Memory B cell (primary cell): ENCODE measurements around the gene GPC6.
"Not testable (repeated sequence)": the region's sequence is repeated elsewhere in the genome, so short reads cannot be mapped to it uniquely, and the experiment has no call there.

Experiments used
- ATAC-seq: fragments of 150-1000 bp; cut with Tn5 transposase; 2 replicates; pipeline ENCODE4 v1.10.0; 2021; ENCODE audit warnings: low read depth, mild to moderate bottlenecking, moderate library complexity
- DNase-seq, 2 donors: peaks; one replicate each; pipeline ENCODE4 v3.0.0; 2022; ENCODE audit warnings: low spot score in 2 of 2
- H3K27ac Mint-ChIP-seq: one replicate; pipeline ENCODE4 v1.8.0; 2022; ENCODE audit warnings: mild to moderate bottlenecking, moderate library complexity, mixed read lengths
- H3K27me3 Mint-ChIP-seq: one replicate; pipeline ENCODE4 v1.8.0; 2022; ENCODE audit warnings: mixed read lengths
- H3K36me3 Mint-ChIP-seq: one replicate; pipeline ENCODE4 v1.8.0; 2022; ENCODE audit warnings: mild to moderate bottlenecking, mixed read lengths
- H3K4me1 Mint-ChIP-seq: one replicate; pipeline ENCODE4 v1.8.0; 2022; ENCODE audit warnings: mixed read lengths
- H3K4me3 Mint-ChIP-seq: one replicate; pipeline ENCODE4 v1.8.0; 2022; ENCODE audit warnings: mild to moderate bottlenecking, moderate library complexity, mixed read lengths
- H3K9me3 Mint-ChIP-seq: one replicate; pipeline ENCODE4 v1.8.0; 2022; ENCODE audit warnings: mixed read lengths

The GPC6 gene

GRCh38 chr13:93304134-93304533 lies 77.5 kb downstream of the GPC6 start:
- Mint-ChIP-seq H3K4me1 (no peaks in the 10 kb centered on the region), H3K9me3 (peaks cover 5% of the 10 kb centered on the region), H3K36me3 (no peaks in the 10 kb centered on the region), H3K4me3 (no peak overlapping the region), H3K27ac (no peak overlapping the region), H3K27me3 (no peaks in the 10 kb centered on the region)
- ATAC-seq (no peak), DNase-seq (no peak)

- DNase-seq (no peak), ATAC-seq (no peak)
- H3K27me3 Mint-ChIP-seq: no peaks in the 10 kb centered on the region
- H3K27ac Mint-ChIP-seq: no peak overlapping the region
- H3K4me1 Mint-ChIP-seq: no peaks in the 10 kb centered on the region
- H3K36me3 Mint-ChIP-seq: no peaks in the 10 kb centered on the region
- no peak overlapping the region for H3K4me3 Mint-ChIP-seq
- H3K9me3 Mint-ChIP-seq: peaks cover 3% of the 10 kb centered on the region
Observed at GRCh38 chr13:93304868-93305613, 78.4 kb downstream of the GPC6 start.

- DNase-seq: no peak
- H3K27ac Mint-ChIP-seq: no peak overlapping the region
- H3K4me3 Mint-ChIP-seq: no peak overlapping the region
- no peaks in the 10 kb centered on the region for H3K27me3 Mint-ChIP-seq
- no peaks in the 10 kb centered on the region for H3K4me1 Mint-ChIP-seq
- no peaks in the 10 kb centered on the region for H3K36me3 Mint-ChIP-seq
- peaks cover 3% of the 10 kb centered on the region for H3K9me3 Mint-ChIP-seq
- no peak for ATAC-seq
Observed at GRCh38 chr13:93305886-93306285, 79.3 kb downstream of the GPC6 start.

- no peak overlapping the region for H3K4me3 Mint-ChIP-seq
- H3K9me3 Mint-ChIP-seq: peaks cover 3% of the 10 kb centered on the region
- DNase-seq (no peak), ATAC-seq (no peak)
- no peaks in the 10 kb centered on the region for H3K27me3 Mint-ChIP-seq
- no peaks in the 10 kb centered on the region for H3K4me1 Mint-ChIP-seq
- H3K27ac Mint-ChIP-seq: no peak overlapping the region
- no peaks in the 10 kb centered on the region for H3K36me3 Mint-ChIP-seq
Observed at GRCh38 chr13:93307136-93307535, 80.5 kb downstream of the GPC6 start.

GRCh38 chr13:93307651-93308050 lies 81.0 kb downstream of the GPC6 start:
- Mint-ChIP-seq H3K27me3 (no peaks in the 10 kb centered on the region), H3K27ac (no peak overlapping the region), H3K4me1 (no peaks in the 10 kb centered on the region), H3K9me3 (peaks cover 3% of the 10 kb centered on the region), H3K36me3 (no peaks in the 10 kb centered on the region), H3K4me3 (no peak overlapping the region)
- DNase-seq (no peak), ATAC-seq (no peak)

GRCh38 chr13:93309886-93310523 lies 83.4 kb downstream of the GPC6 start:
- H3K36me3 Mint-ChIP-seq: no peaks in the 10 kb centered on the region
- no peak overlapping the region for H3K4me3 Mint-ChIP-seq
- no peaks in the 10 kb centered on the region for H3K27me3 Mint-ChIP-seq
- DNase-seq (no peak), ATAC-seq (no peak)
- H3K9me3 Mint-ChIP-seq: peaks cover 4% of the 10 kb centered on the region
- H3K27ac Mint-ChIP-seq: no peak overlapping the region
- H3K4me1 Mint-ChIP-seq: no peaks in the 10 kb centered on the region

GRCh38 chr13:93316841-93317240 lies 90.2 kb downstream of the GPC6 start:
- Mint-ChIP-seq H3K4me3 (no peak overlapping the region), H3K4me1 (no peaks in the 10 kb centered on the region)
- no peak for ATAC-seq

GRCh38 chr13:93318534-93319254 lies 92.1 kb downstream of the GPC6 start:
- no peak for ATAC-seq
- Mint-ChIP-seq H3K36me3 (no peaks in the 10 kb centered on the region), H3K9me3 (peaks cover 8% of the 10 kb centered on the region), H3K4me3 (no peak overlapping the region), H3K27ac (no peak overlapping the region), H3K4me1 (no peaks in the 10 kb centered on the region), H3K27me3 (no peaks in the 10 kb centered on the region)
- no peak for DNase-seq

More at GRCh38 chr13:93316841-93317240, 90.2 kb downstream of the GPC6 start:
- H3K9me3 Mint-ChIP-seq: peaks cover 6% of the 10 kb centered on the region
- no peaks in the 10 kb centered on the region for H3K27me3 Mint-ChIP-seq
- no peak overlapping the region for H3K27ac Mint-ChIP-seq
- DNase-seq: no peak
- H3K36me3 Mint-ChIP-seq: no peaks in the 10 kb centered on the region

GRCh38 chr13:93320942-93321341 lies 94.3 kb downstream of the GPC6 start:
- no peak overlapping the region for H3K27ac Mint-ChIP-seq

GRCh38 chr13:93323880-93324279 lies 97.3 kb downstream of the GPC6 start:
- not testable (repeated sequence) for H3K27me3 Mint-ChIP-seq, H3K9me3 Mint-ChIP-seq, H3K4me3 Mint-ChIP-seq, H3K4me1 Mint-ChIP-seq, ATAC-seq, DNase-seq, H3K27ac Mint-ChIP-seq, H3K36me3 Mint-ChIP-seq

More at GRCh38 chr13:93320942-93321341, 94.3 kb downstream of the GPC6 start:
- Mint-ChIP-seq H3K36me3 (no peaks in the 10 kb centered on the region), H3K4me1 (no peaks in the 10 kb centered on the region), H3K27me3 (no peaks in the 10 kb centered on the region), H3K4me3 (no peak overlapping the region), H3K9me3 (peaks cover 7% of the 10 kb centered on the region)
- DNase-seq: no peak
- no peak for ATAC-seq

GRCh38 chr13:93325303-93326233 lies 99.0 kb downstream of the GPC6 start:
- Mint-ChIP-seq H3K4me1 (no peaks in the 10 kb centered on the region), H3K4me3 (no peak overlapping the region)

GRCh38 chr13:93326234-93326811 lies 99.7 kb downstream of the GPC6 start:
- Mint-ChIP-seq H3K27ac (no peak overlapping the region), H3K4me3 (no peak overlapping the region)
- no peak for ATAC-seq

More at GRCh38 chr13:93325303-93326233, 99.0 kb downstream of the GPC6 start:
- H3K36me3 Mint-ChIP-seq: no peaks in the 10 kb centered on the region
- DNase-seq (no peak), ATAC-seq (no peak)
- peaks cover 6% of the 10 kb centered on the region for H3K9me3 Mint-ChIP-seq
- H3K27me3 Mint-ChIP-seq: no peaks in the 10 kb centered on the region
- no peak overlapping the region for H3K27ac Mint-ChIP-seq

GRCh38 chr13:93328943-93329342 lies 102.3 kb downstream of the GPC6 start:
- H3K4me1 Mint-ChIP-seq: no peaks in the 10 kb centered on the region
- H3K27ac Mint-ChIP-seq: no peak overlapping the region
- no peaks in the 10 kb centered on the region for H3K27me3 Mint-ChIP-seq
- DNase-seq: no peak
- H3K36me3 Mint-ChIP-seq: no peaks in the 10 kb centered on the region
- ATAC-seq: no peak
- H3K4me3 Mint-ChIP-seq: no peak overlapping the region
- peaks cover 11% of the 10 kb centered on the region for H3K9me3 Mint-ChIP-seq

More at GRCh38 chr13:93326234-93326811, 99.7 kb downstream of the GPC6 start:
- Mint-ChIP-seq H3K27me3 (no peaks in the 10 kb centered on the region), H3K4me1 (no peaks in the 10 kb centered on the region), H3K9me3 (peaks cover 6% of the 10 kb centered on the region), H3K36me3 (no peaks in the 10 kb centered on the region)
- DNase-seq: no peak
